AG04449 (cell line): ENCODE data around the gene FRAT1.
A peak's percentile ranks its signal among the peaks of the same experiment; 100 is the strongest.

Source experiments
- CTCF ChIA-PET: fragments of 350-600 bp; formaldehyde crosslinking; extraction: SDS; loops from one replicate; lab custom pipeline; 2021; ENCODE audit warnings: antibody characterized with exemption; lab: Yijun Ruan, JAX
- POLR2A ChIA-PET: fragments of 400-600, 350-600 bp; formaldehyde crosslinking; extraction: SDS; loops from one replicate; lab custom pipeline; 2020; ENCODE audit warnings: antibody characterized with exemption, inconsistent platforms; lab: Yijun Ruan, JAX
- DNase-seq: peaks from one replicate; pipeline ENCODE4 v3.0.0-alpha.2; 2010; ENCODE audit warnings: low read depth, low spot score
- H3K4me3 ChIP-seq: 2 replicates; pipeline ENCODE4 v1.5.1; 2011; ENCODE audit warnings: low read depth, mild to moderate bottlenecking, control low read depth, low read length
- TF ChIP-seq, protein P1 (sequence below): IDR thresholded peaks from one replicate; pipeline ENCODE4 v1.5.1; 2011; ENCODE audit warnings: mild to moderate bottlenecking, moderate library complexity, low read length, control low read depth, inconsistent platforms; ENCODE audit not compliant: insufficient read depth; ENCODE audit errors: missing control alignments

The FRAT1 gene

DNA sequence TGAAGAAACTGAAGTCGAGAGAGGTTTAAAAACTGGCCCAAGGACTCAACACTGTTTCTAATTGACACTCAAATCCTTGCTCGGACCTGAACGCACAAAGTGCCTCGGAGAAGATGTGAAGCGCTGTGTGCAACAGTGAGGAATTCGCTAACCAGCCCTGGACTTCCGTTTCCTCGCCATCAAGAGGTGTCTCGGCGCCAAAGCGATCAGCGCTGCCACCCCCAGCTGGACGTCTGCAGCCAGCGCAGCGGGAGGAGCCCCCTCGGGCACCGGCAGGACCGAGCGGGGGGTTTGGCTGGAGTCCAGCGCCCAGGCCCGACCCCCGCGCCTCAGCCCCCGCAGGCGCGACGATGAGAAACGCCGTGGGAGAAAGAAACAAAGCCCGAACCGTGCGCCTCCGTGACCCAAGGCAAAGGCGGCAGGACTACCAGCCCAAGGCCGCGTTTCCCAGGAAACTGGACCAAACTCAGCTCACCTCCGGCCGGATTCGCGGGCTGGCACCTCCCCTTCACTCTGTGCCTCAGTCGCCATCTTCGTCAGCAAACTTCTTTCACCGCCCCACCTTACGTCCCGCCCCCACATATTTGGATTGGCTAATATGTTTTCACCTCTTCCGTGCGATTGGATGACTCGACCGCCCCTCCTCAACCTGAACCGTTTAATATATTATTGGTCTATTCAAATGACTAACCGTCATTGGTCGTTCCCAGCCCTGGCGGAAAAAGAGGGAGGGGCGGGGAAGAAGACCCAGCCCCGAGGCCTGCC is 26.8 kb upstream of the FRAT1 start, which contains the start of gene ARHGAP19:
Gene ARHGAP19, minus strand, starts transcription at position 541 of the 765 bp plus-strand sequence. Its CDS starts 10 bp downstream, at position 531.
- CTCF ChIA-PET = interaction anchor here (0.6 to 1.9 kb wide), 8 partner anchors 10 to 267 kb away, joined by 3 to 9 read pairs (median 3); no protein-coding TSS in a partner anchor
- TF ChIP-seq, protein P1, sequence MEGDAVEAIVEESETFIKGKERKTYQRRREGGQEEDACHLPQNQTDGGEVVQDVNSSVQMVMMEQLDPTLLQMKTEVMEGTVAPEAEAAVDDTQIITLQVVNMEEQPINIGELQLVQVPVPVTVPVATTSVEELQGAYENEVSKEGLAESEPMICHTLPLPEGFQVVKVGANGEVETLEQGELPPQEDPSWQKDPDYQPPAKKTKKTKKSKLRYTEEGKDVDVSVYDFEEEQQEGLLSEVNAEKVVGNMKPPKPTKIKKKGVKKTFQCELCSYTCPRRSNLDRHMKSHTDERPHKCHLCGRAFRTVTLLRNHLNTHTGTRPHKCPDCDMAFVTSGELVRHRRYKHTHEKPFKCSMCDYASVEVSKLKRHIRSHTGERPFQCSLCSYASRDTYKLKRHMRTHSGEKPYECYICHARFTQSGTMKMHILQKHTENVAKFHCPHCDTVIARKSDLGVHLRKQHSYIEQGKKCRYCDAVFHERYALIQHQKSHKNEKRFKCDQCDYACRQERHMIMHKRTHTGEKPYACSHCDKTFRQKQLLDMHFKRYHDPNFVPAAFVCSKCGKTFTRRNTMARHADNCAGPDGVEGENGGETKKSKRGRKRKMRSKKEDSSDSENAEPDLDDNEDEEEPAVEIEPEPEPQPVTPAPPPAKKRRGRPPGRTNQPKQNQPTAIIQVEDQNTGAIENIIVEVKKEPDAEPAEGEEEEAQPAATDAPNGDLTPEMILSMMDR = peak; percentile 36
- POLR2A ChIA-PET = interaction anchor here (0.5 to 1.1 kb wide), 3 partner anchors 14 to 1687 kb away, joined by 3 read pairs; no protein-coding TSS in a partner anchor
- peak within 1 kb of the TSS; percentile 86 for H3K4me3 ChIP-seq
- DNase-seq = peak; percentile 82

DNA sequence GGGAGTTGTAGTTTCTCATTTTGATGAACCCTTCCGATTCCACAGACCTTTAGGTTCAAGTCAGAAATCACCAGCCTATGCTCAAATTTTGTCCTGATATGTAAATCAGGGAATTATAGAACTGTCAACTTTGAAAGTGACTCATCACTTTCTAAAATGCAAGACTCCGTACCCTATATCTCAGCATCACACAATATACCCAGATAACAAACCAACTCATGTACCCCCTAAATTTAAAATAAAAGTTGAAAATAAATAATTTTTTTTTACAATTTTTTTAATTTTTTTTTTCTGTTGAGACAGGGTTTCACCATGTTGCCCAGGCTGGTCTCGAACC is 26.2 kb upstream of the FRAT1 start:
- POLR2A ChIA-PET = interaction anchor here (1.1 kb wide), 1 partner anchor 14 kb away, joined by 3 read pairs; no protein-coding TSS in a partner anchor
- CTCF ChIA-PET = interaction anchor here (0.7 to 1.9 kb wide), 6 partner anchors 11 to 82 kb away, joined by 3 to 9 read pairs (median 3); no protein-coding TSS in a partner anchor
- TF ChIP-seq, protein P1 = no peak
- H3K4me3 ChIP-seq = no peak overlapping the region; the same call in 1 of the 2 replicates
- no peak for DNase-seq

DNA sequence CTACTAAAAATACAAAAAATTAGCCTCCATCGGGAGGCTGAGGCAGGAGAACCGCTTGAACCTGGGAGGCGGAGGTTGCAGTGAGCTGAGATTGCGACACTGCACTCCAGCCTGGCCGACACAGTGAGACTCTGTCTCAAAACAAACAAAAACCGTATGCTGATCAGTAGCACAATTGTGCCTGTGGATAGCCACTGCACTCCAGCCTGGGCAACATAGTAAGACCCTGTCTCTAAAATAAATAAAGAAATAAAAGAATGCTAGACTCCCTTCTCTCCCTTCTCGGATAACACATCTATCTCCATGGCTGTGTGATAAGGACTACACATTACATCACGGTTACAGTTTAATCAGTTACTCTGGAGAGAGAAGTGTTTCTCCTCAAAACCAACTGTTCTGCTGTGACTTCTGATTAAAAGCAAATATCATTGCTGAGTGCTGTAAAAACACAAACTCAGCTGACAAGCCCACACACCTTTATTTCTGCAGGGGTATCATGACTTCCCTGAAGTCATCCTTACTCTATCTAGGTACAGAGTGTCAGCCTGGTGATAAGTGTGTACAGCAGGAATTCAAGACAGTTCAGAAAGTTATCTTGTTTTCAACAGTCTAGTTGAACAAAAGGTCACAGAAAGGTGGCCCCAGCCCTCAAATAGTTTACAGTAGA is 21.4 kb upstream of the FRAT1 start:
- DNase-seq = no peak
- ChIA-PET POLR2A (no interaction called here), CTCF (no interaction called here)
- TF ChIP-seq, protein P1 = no peak
- H3K4me3 ChIP-seq = no peak overlapping the region

DNA sequence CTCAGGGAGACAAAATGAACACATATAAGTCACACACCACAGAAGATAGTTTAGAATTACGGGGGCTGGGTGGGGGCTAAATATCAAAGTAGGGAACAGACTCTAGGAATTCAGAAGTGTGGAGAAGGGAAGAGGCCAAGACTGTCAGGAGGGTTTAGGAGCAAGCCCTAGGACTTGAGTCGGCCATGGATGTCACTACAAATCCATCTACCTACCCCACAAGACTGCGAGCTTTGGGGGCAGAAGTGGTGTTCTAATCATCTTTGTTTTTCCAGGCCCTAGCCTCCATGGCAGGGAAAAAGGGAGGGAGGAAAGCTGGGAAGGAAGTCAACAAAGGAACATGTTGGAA is 20.9 kb upstream of the FRAT1 start:
- TF ChIP-seq, protein P1 = no peak
- CTCF ChIA-PET = no interaction called here
- POLR2A ChIA-PET = no interaction called here
- no peak overlapping the region for H3K4me3 ChIP-seq
- DNase-seq = no peak

DNA sequence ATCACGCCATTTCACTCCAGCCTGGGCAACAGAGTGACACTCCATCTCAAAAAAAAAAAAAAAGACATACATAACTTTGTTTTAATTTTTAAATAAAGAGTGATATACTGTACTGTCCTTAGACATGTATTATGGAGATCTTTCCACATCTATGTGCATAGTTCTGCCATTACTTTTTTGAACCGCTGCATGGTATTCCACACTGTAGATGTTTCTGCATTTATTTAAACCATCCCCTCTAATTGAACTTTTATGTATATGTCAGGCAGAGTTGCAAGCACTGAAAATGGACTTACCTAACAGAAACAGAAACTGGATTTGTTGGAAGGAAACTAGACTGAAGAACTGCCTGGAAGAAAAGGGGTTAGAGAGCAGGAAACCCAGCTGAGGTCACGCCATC is 18.1 kb upstream of the FRAT1 start:
- TF ChIP-seq, protein P1 = no peak
- DNase-seq = no peak
- POLR2A ChIA-PET = no interaction called here
- H3K4me3 ChIP-seq = no peak overlapping the region
- CTCF ChIA-PET = interaction anchor here (0.7 kb wide), 1 partner anchor 16 kb away, joined by 3 read pairs; no protein-coding TSS in a partner anchor

DNA sequence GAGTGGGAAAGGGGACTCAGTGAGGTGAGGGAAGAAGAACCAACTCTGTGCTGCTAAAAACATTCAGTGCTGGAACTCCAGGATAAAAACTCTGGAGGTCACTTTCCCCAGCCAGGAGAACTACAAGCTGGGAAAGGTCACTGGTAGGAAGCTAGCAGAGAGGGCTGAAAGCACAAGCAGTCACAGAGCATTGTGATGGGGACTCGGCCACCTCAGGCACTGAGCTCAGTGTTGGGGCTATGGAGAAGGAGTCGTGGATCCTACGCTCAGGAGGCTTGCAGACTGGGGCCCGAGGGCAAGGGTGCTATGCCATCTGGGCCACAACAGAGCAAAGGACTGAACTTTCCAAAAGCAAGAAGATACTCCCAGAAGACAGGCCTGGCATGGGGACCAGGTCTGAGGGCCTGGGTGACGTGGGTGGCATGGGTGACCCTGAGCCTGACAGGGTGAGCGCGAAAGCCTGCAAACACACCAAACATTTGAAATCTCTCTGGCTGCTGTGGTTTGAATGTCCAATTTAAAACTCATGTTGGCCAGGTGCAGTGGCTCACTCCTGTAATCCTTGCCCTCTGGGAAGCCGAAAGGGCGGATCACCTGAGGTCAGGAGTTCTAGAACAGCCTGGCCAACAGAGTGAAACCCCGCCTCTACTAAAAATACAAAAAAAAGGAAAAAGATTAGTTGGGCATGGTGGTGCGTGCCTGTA is 16.8 kb upstream of the FRAT1 start:
- DNase-seq = no peak
- TF ChIP-seq, protein P1 = no peak
- H3K4me3 ChIP-seq = no peak overlapping the region
- ChIA-PET CTCF (no interaction called here), POLR2A (no interaction called here)
